ENCODE data around the gene DMTF1.
A peak's percentile ranks its signal among the peaks of the same experiment; 100 is the strongest.
"Not testable (repeated sequence)": the region's sequence is repeated elsewhere in the genome, so short reads cannot be mapped to it uniquely, and the experiment has no call there.

DMTF1 gene

DNA sequence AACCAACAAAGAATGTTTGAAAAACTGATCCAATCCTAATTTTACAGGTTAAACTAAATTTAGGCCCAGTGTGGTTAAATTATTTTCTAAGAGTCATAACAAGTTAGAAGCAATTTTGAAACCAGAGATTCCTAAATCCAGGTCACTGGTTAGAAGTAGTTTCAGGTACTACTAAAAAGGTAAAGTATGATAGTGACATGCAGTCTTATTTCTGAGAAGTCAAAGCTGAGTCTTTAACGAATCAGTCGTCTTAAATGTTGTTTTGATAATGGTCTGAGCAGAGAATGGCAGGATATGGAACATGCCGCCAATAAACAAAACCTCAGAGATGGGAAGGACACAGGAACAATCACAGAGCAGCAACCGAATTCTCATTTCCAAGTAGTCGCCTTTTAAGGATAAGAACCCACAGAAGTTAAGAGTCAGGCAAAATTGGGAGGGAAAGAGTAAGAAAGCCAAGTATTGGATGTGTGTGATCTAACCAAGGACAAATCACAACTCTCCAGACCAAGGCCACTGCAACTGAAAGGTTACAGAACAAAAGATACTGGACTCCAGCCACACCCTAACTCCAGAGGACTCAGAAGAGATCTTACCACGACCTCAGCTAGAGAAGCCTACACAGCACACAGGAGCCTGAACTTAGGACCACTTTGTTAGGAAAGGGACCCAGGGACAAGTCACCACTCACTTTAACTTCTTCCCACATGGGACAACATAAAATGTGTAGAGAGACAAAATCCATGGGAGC, 47.6 kb downstream of the DMTF1 start:
- DNase-seq = no peak

DNA sequence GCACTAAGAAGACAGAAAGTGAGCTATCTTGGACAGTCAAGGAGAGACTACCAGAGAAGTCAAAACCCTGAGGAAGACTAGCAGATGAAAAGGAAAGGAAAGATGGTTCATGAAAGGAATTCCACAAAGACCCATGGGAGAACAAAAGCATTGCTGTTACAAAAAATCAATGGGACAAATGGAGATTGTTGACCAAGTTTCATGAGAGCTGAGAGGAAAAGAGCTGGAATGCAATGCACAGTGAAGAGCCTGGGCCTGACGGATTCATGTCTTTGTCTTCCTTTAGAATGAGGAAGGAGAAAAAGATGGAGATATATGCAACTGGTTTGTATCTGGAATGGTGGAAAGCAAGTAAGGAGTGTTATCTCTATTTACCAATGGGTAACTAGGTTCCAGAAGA, 50.0 kb downstream of the DMTF1 start:
- DNase-seq = no peak

DNA sequence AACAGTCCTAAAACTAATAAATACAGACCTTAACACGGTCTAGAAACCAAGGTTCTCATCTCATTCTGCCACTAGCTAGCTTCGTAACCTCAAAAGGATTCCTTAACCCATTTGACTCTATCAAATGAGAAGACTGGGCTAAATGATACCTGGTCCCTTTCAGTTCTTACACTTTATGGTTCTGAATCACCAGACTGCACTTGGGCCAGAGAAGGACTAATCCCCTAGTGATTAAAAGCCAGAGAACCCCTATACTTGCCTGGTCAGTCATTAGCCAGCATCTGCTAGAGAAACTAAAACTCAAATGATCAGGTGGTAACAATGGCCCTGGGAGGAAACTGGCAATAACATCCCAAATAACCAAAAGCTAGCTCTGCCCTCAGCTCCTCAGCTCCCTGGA, 50.5 kb downstream of the DMTF1 start:
- DNase-seq = no peak

DNA sequence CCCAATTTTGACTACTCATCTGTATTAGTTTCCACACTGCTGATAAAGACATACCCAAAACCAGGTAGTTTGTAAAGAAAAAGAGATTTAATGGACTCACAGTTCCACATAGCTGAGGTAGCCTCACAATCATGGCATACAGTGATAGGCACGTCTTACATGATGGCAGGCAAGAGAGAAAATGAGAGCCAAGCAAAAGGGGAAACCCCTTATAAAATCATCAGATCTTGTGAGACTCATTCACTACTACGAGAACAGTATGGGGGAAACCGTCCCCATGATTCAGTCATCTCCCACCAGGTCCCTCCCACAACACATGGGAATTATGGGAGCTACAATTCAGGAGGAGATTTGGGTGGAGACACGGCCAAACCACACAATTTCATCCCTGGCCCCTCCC, 51.7 kb downstream of the DMTF1 start:
- DNase-seq = not testable (repeated sequence)

DNA sequence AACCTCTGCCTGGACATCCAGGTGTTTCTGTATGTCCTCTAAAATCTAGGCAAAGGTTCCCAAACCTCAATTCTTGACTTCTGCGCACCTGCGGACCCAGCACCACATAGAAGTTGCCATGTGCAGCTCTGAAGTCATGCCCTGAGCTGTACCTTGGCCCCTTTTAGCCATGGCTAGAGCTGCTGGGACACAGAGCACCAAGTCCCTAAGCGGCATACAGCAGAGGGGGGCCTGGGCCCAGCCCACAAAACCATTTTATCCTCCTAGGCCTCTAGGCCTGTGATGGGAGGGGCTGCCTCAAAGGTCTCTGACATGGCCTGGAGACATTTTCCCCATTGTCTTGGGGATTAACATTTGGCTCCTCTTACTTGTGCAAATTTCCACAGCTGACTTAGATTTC, 52.7 kb downstream of the DMTF1 start:
- no peak for DNase-seq

DNA sequence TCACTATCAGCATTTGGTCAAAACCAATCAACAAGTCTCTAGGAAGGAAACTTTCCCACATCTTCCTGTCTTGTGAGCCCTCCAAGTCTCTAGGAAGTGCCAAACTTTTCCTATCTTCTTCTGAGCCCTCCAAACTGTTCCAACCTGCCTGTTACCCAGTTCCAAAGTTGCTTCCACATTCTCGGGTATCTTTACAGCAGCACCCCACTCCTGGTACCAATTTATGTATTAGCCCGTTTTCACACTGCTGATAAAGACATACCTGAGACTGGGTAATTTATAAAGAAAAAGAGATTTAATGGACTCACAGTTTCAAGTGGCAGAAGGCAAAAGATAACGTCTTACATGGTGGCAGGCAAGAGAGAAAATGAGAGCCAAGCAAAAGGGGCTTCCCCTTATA, 53.4 kb downstream of the DMTF1 start:
- DNase-seq = not testable (repeated sequence)

DNA sequence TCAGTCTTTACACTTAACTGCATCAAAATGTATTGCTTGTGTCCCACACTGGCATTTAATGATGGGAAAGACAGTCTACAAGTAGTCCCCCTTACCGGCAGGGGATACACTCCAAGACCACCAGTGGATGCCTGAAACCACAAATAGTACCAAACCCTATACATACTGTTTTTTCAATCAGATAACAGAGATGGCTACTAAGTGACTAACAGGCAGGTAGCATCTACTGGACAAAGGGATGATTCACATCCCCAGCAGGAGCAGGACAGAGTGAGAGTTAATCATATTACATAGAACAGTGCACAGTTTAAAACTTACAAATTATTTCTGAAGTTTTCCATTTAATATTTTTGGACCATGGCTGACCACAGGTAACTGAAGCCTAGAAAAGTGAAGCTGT, 54.1 kb downstream of the DMTF1 start:
- no peak for DNase-seq

DNA sequence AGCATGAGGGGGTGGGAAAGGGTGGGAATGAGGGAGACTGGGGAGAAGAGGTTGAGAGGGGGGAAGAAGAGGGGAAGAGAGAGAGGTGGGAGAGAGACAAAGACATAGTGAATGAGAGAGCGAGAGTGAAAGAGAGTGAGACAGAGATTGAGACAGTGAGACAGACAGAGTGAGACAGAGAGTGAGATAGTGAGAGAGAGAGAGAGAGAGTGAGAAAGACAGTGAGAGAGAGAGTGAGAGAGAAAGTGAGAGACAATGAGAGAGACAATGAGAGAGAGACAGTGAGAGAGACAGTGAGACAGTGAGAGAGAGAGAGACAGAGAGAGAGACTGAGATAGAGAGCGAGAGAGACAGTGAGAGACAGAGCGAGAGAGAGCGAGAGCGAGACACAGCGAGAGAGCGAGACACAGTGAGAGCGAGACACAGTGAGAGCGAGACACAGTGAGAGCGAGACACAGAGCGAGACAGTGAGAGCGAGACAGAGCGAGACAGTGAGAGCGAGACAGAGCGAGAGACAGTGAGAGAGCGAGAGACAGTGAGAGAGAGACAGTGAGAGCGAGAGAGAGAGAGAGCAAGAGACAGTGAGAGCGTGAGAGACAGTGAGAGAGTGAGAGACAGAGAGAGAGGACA, 57.2 kb downstream of the DMTF1 start:
- no peak for DNase-seq

DNA sequence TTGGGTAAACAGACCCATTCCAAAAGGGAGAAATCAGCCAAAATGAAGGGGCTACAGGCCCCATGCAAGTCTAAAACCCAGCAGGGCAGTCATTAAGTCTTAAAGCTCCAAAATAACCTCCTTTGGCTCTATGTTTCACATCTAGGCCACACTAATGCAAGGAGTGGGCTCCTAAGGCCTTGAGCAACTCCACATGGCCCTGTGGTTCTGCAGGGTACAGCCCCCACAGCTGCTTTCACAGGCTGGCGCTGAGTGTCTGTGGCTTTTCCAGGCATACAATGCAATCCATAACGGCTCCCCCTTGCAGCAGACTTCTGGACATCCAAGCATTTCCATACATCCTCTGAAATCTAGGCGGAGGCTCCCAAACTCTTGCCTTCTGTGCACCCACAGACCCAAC, 58.3 kb downstream of the DMTF1 start:
- DNase-seq = no peak

DNA sequence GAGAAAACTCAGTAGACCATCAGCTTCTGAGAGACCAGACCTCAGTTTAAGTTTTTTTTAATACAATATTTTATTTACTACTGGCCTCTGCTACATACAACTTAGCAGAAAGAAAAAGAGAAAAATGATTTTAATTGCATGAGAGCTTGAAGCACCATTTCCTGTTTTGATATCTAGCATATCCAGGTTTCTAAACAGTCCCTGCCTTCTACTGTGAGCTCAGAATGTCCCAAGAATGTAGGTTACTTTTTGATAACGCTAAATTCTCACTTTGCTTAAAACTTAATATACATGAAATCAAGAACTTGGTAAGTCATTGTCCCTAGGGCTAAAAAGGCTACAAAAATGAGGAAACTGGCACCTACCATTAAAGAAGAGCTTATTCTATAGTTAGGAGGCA, 60.2 kb downstream of the DMTF1 start:
- no peak for DNase-seq

DNA sequence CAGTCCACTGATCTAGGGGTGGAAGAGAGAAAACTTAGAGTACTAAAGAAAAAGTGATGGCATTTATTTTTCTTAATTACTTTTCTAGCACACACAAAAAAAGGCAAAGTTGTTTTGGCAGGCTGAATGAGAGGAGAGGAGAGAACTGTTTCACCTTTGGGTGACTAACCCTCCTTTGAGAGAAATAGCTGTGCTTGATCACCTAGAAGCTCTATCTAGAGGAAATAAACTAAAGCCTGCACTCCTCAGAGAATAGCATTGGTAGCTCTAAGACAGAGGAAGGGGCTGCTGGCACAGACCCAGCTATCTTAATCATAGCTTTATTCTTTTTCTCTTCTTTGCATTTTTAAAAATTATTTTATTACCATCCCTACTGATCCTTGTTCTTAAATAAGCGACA, 61.0 kb downstream of the DMTF1 start:
- DNase-seq = peak; percentile 50

DNA sequence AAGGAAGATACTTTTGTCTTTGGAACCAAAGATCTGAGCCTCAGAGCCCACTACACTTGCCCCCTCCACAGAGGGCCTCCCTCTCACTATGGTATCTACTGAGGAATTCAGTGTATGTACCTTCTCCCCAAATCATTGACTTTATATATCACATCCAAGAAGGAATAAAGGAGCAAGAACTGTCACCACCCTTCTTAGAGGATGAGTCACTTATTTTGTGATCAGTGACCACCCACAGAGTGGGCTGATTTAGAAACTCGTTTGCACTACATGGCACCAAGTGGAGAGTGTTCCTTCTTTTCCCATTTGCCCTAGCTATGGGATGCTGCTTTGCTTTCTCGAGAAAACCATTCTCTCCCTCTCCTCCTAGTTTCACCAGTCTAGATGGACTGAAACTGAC, 61.6 kb downstream of the DMTF1 start:
- DNase-seq = no peak

DNA sequence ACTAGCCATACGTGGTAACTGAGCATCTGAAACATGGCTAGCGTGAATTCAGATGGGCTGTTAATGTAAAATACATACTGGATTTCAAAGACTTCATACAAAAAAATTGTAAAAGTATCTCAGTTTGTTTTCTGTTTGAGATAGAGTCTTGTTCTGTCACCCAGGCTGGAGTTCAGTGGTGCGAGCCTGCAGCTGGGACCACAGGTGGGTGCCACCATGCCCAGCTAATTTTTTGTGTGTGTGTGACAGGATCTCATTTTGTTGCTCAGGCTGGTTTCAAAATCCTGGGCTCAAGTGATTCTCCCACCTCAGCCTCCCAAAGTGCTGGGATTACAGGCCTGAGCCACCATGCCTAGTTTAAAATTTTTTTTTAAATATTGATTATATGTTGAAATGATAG, 62.8 kb downstream of the DMTF1 start:
- DNase-seq = no peak

DNA sequence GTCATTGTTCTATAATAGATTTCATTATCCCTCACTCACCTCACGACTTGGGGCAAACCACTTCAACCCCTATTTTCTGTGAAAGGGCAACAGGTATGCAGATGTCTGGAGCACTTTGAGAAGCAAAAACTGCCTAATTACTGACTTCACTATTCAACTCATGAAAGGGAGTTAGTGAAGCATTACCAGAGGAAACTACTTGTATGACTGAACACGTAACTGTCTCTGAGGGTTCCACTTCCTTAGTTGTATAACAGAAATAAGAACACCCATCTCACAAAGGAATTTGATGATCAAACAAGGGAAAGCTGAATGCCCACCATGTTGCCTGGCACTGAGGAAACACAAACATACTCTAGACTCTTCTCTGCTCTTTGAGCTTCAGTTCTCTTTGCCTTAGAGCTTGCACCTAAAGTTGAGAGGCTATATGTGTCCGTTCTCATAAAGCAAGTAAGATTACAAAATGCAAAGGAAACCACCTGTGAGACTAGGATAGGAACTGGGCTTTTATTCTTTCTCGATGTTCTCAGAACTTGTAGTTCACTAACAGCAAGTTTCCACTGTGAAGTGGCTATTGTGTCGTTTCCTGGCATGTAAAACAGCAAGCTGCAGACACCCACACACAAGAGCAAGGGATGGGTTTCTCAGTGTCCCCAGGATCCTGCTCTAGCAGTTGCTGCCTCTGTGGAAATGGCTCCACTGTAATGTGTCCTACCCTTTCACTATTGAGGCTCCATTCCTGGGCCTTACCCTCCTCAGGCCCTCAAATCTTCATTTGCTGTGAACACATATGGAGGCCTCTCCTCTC, 64.7 kb downstream of the DMTF1 start:
- DNase-seq = peak; percentile 37

DNA sequence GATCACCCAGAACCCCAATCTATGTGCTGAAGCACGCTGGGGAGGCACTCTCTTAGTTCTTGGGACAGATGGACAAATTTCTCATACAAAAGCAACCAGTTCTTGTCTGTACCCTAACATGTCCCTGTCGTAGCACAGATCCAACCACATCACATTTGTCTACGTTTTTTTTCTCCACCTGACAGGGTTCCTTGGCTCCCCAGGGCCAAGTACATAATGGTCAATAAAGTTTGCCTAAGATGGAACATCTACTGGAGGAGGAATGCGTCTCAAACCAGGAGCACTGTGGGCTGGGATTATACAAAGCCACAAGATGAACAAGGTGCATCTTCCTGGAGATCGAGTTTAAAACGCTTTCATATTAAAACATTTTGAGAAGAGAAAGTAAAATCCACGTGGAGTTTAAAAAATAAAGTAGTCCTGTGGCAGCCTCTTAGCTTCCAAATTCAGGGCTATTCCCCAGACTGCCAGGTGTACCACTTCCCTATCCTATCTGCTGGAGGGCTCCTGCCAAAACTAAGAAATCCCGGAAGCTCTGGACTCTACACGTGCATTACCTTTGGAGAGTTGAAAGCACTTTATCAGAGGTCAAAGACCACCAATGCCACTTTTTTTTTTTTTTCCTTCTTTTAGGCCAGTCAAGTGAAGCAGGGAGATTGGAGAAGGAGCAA, 65.9 kb downstream of the DMTF1 start:
- no peak for DNase-seq

DNA sequence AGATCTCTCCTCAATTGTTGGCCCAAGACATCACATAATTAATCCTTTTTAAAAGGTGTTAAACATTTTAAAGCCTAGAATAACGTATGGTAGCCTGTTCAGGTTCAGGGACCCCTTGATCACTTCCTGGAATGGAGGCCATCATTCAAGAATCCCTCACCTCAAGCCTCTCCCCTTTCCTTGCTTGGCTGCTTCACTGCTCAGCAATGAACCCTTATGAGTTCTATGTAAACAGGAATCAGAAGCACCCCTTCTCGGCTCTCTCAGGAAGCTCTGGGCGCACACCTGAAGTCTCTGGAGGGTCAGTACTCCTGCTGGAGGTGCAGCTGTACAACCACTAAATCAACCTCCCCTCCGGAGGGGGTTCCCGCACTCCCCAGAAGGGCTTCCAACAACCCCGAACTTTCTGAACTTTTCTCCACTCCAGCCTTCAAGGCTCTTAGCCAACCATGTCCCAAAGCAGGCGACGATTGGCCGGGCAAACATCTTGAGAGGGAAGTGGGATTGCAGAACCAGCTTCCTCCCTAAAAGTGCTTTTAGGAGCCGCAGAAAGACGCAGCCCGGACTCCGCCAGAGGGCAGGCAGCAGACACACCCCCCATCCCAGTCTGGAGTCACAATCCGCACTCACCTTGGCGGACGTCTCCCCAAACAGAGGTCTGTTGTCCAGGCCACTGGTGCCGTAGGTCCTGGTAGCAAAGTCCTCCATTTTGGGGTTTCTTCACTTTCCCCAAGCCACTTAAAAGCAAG, 66.7 kb downstream of the DMTF1 start:
- DNase-seq = peak; percentile 43

DNA sequence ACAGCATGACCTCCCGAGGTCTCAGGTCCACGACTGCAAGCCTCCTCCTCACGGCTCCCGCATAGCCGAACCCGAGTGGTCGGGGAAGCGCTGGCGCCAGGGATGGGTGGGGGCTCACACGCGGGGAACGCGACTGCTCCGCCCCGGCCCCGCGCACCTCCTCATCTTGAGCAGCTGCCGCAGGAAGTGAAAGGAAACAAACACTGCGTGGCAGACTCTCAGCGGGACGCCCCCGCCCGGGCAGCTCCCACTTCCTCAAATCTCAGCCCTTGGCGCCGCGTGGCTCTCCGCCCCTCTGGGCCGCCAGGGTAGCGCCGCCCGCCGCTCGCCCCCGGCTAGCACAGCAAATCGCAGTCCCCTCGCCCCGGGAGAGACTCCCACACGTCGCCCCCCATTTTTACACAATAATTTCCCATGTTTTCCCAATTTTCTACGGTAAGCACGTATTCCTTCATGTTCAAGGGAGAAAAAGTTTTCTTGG, 67.3 kb downstream of the DMTF1 start, which contains the start of gene TMEM243:
TMEM243 (minus strand) TSS at position 188 of the 481 bp plus-strand sequence. CDS start 229 bp downstream, outside the sequence.
- DNase-seq = peak; percentile 87

DNA sequence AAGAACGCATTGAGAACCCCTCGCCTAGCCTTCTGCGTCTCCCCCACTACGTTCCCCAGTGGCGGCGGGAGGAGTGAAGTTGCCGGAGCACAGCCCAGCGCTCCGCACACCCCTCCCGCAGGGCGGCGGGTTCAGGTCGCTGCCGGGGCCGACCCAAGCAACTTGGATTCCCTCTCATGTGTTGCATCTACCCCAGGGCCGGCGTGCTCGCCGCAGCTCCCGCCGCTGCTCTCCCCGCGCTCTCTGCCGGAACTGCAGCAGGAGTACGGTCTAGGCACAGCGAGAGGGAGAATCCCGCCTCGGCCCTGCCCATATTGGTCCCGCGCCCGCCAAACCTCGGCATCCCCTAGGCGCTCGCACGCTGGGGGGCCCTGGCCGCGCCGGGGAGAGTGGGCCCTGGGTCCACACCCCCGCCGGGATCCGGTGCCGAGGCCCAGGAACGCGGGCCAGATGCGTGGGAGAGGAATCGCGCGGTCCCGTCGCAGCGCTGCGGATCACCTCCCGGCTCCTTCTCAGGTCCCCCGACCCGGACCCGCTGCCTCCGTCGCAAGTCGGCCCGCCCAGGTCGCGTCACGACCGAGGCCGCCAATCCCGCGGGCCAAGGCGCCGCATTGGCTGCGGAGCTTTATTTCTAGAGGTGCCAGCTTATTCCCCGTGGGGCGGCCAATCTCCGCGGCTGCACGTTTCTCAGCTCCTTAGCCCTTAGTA, 67.9 kb downstream of the DMTF1 start:
- peak; percentile 86 for DNase-seq

DNA sequence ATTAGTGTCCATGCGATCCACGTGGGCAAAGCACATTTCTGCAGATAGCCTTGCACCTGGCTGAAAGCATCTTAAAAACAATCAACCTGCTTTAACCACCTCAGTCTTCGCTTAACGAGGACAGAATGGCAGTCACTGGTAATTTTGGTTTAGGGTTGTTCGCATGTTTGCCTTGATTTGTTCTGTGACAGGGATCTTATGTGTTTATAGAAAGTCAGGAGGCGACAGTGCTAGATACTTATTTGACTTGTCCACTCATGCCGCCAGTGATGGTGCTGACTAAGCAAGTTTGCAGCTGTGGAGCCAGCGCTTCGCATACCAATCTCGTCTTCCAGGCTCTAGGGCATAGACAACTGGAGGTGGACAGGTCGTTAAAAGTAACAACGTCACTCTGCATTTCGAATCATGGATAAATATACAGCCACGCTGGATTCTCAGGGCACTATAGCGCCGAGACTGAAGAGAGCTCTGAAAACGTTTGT, 68.5 kb downstream of the DMTF1 start:
- no peak for DNase-seq

DNA sequence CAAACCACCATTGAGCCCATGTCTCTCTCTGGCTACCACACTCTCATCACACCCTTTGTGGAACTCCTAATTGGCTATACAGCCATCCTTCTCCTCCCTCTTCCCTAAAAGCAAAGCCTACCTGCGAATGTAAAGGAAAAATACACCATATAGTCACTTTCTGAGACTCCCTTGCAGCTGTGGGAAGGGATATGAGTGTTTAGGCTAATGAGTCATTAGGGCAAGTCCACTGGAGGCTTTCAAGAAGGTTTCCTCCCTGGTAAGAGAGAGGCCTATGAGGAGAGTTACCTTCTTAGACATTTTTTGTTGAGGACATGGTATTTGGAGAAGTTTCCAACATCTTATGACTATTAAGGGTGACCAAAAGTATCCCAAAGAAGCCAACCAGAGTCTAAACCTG, 71.4 kb downstream of the DMTF1 start:
- DNase-seq = no peak

DNA sequence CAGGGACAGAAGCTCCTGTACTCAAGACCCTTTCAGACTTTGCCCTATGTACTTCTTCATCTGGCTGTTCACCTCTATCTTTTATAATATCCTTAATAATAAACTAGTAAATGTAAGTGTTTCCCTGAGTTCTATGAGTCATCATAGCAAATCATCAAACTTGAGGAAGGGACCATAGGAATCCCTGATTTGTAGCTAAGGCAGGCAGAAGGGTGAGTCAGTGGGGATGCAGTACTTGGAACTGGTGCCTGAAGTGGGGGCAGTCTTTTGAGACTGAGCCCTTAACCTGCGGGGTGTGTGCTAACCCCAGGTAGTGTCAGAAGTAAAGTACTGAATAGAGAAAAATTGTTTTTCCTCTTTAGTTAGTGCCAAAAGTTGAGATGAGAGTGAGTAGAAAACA, 73.4 kb downstream of the DMTF1 start:
- no peak for DNase-seq

Measured in CD4-positive, alpha-beta T cell treated with Interleukin-17A for 4 hours (primary cell).